ENCODE results near the gene CFDP1.
"Not testable (repeated sequence)": the region's sequence is repeated elsewhere in the genome, so short reads cannot be mapped to it uniquely, and the experiment has no call there.

Gene CFDP1

GRCh38 chr16:75466760-75467159 is 33.5 kb upstream of the CFDP1 start:
- DNase-seq (ENCODE audit: low read depth, low spot score), result no peak
- POLR2A ChIA-PET, result no interaction called here
- no peak overlapping the region for H3K4me3 ChIP-seq (ENCODE audit: low read depth, low read length)
- CTCF ChIA-PET, result interaction anchor here (0.9 to 5.5 kb wide), 8 partner anchors 8 to 269 kb away, joined by 3 to 70 read pairs (median 18); partner anchors contain the start of genes ADAT1, KARS1, TERF2IP and TMEM231
- no peak for TF ChIP-seq CTCF (IDR thresholded peaks at IDR 0.05; ENCODE audit: insufficient read depth, low read length, missing control alignments)

- TF ChIP-seq CTCF (IDR thresholded peaks at IDR 0.05; ENCODE audit: insufficient read depth, low read length, missing control alignments), result peak; percentile 99
- ChIA-PET POLR2A (interaction anchor here (0.6 to 1.5 kb wide), 2 partner anchors 53 to 265 kb away, joined by 3 read pairs; no protein-coding TSS in a partner anchor), CTCF (interaction anchor here (0.7 to 5.5 kb wide), 57 partner anchors 10 to 354 kb away, joined by 3 to 70 read pairs (median 6); partner anchors contain the start of genes ADAT1, CFDP1, GABARAPL2 and KARS1)
- DNase-seq (ENCODE audit: low read depth, low spot score), result peak; percentile 85
- H3K4me3 ChIP-seq (ENCODE audit: low read depth, low read length), result peak within 1 kb of the TSS; percentile 85
Observed at GRCh38 chr16:75464122-75464918, 31.0 kb upstream of the CFDP1 start, which contains the start of gene TMEM170A. TMEM170A (minus strand) TSS chr16:75464689; CDS start chr16:75464600, 89 bp downstream.

DNA sequence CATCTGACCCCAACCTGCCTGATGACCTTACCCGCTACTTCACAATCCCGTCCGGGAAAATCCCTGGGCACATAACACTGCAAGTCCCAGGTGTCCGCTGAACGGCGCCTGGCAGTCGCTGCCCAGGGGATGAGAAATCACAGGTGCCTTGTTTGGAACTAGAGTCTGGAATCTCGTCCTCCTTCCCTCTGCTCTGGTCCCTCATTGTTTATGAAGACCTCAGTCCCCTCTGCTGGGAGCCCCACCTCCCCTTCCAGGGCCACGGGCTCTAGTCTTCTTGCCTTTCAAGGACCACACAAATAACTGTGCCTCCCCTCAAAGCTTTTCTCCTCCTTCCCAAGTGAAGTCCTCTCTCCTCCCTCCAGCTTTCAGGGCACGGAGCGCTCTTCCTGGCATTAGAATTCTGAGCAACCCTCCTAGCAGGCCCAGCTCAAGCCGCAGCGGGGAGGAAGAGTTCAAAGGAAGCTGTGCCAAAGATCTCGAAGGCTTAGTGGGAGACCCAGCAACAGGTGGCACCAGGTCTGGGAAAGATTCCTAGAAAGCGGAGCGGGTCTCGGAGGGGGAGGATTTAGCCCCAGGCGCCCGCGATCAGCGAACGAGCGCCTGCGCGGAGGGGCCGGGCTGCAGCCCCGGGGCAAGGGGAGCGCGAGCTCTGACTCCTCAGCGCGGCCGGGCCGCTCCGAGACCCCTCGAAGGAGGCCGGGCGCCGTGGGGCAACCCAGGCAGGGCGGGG is 30.3 kb upstream of the CFDP1 start:
- ChIA-PET CTCF (interaction anchor here (0.8 to 5.5 kb wide), 6 partner anchors 12 to 300 kb away, joined by 3 to 65 read pairs (median 4); partner anchors contain the start of gene GABARAPL2), POLR2A (interaction anchor here (0.6 to 1.5 kb wide), 3 partner anchors 54 to 310 kb away, joined by 3 read pairs; no protein-coding TSS in a partner anchor)
- DNase-seq (ENCODE audit: low read depth, low spot score), result not testable (repeated sequence)
- H3K4me3 ChIP-seq (ENCODE audit: low read depth, low read length), result peak overlapping the region; percentile 85

- POLR2A ChIA-PET, result interaction anchor here (1.5 kb wide), 1 partner anchor 264 kb away, joined by 3 read pairs; no protein-coding TSS in a partner anchor
- CTCF ChIA-PET, result interaction anchor here (0.9 to 1.0 kb wide), 2 partner anchors 21 to 55 kb away, joined by 4 to 5 read pairs; no protein-coding TSS in a partner anchor
- TF ChIP-seq CTCF (IDR thresholded peaks at IDR 0.05; ENCODE audit: insufficient read depth, low read length, missing control alignments), result no peak
- H3K4me3 ChIP-seq (ENCODE audit: low read depth, low read length), result no peak overlapping the region
- no peak for DNase-seq (ENCODE audit: low read depth, low spot score)
Observed at GRCh38 chr16:75462806-75463205, 29.5 kb upstream of the CFDP1 start.

DNA sequence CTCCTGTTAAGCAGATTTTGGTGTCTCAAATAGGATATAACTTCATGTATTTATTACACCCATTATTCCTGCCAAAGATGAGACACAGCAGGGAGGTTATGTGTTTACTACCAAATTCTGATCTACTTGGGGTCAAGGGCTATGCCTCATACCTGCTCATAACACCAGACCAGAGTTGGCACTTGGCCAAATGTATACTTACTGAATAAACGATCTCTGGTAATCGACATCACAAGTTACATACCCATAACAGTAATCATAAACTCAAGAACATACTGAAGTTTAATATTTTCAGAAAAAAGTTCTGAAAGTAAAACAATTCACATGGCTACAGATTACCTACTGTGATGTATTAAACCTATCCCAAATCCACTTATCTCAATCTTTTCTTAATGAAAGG is 28.3 kb upstream of the CFDP1 start:
- no peak overlapping the region for H3K4me3 ChIP-seq (ENCODE audit: low read depth, low read length)
- CTCF ChIA-PET, result interaction anchor here (0.9 kb wide), 1 partner anchor 8 kb away, joined by 4 read pairs; no protein-coding TSS in a partner anchor
- TF ChIP-seq CTCF (IDR thresholded peaks at IDR 0.05; ENCODE audit: insufficient read depth, low read length, missing control alignments), result no peak
- DNase-seq (ENCODE audit: low read depth, low spot score), result no peak
- POLR2A ChIA-PET, result no interaction called here

DNA sequence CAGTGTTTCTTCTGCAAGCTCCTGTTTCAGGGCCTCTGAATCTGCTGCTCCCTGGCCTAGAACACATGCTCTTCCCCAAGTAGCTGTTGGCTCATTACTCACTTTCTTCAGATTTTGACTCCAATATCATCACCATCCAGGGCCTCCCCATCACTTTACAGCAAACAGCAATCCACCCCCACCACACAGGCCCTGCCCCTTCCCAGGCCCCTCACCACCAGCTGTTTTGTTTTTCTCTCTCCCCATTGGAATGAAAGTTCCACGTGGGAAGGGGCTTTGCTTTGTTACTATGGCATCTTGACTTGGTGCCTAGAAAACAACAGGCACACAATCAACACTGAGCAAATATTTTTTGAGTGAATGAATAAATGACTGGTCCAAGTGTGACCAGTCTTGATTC is 27.1 kb upstream of the CFDP1 start:
- ChIA-PET POLR2A (no interaction called here), CTCF (interaction anchor here (0.8 kb wide), 1 partner anchor 57 kb away, joined by 3 read pairs; no protein-coding TSS in a partner anchor)
- no peak overlapping the region for H3K4me3 ChIP-seq (ENCODE audit: low read depth, low read length)
- no peak for TF ChIP-seq CTCF (IDR thresholded peaks at IDR 0.05; ENCODE audit: insufficient read depth, low read length, missing control alignments)
- DNase-seq (ENCODE audit: low read depth, low spot score), result no peak

All from AG04449 (cell line).